NCI-H187 treated with DMSO at 0.1 percent for 48 hours (cell line): ENCODE data around the gene CGREF1.
A peak's percentile ranks its signal among the peaks of the same experiment; 100 is the strongest.

ENCODE experiments used
- DNase-seq: peaks from one replicate; lab custom pipeline; 2025; lab: John Stamatoyannopoulos, UW

The CGREF1 gene

DNA sequence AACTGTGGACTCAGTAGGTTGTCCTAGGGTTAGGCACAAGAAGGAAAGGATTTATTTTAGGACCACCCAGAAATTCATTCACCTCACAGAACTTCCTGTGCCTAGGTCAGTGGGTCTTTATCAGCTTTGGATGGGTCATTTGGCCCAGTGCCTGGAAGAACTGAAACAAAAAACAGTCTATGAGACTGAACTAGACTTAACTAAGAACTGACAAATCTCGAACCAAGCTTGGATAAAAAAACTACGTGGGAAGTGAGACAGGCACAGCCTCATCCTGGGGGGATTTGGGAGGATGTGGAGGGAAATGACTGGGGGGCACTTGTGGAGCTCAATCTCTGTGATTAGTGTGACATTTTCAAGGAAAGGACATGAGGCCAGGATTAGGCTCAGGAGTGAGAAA, 45.1 kb downstream of the CGREF1 start:
- DNase-seq = no peak

DNA sequence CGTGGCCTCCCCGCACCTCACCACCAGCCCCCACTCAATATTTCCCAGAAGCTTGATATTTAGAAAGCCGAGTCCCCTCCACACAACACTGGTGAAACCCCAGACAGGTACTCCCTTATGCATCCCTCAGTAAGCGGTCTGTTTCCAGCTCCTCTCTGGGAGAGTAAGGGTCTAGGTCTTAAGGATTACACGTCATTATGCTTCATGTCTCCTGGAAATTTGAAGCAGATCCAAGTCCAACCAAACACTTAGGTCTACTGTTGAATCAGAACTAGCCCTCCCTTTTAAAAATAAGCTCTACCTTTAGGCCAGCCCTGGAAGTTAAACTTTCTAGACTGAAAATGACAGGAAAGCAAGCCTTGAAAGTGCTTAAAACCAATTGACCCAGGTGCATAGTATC, 46.0 kb downstream of the CGREF1 start:
- DNase-seq = no peak

DNA sequence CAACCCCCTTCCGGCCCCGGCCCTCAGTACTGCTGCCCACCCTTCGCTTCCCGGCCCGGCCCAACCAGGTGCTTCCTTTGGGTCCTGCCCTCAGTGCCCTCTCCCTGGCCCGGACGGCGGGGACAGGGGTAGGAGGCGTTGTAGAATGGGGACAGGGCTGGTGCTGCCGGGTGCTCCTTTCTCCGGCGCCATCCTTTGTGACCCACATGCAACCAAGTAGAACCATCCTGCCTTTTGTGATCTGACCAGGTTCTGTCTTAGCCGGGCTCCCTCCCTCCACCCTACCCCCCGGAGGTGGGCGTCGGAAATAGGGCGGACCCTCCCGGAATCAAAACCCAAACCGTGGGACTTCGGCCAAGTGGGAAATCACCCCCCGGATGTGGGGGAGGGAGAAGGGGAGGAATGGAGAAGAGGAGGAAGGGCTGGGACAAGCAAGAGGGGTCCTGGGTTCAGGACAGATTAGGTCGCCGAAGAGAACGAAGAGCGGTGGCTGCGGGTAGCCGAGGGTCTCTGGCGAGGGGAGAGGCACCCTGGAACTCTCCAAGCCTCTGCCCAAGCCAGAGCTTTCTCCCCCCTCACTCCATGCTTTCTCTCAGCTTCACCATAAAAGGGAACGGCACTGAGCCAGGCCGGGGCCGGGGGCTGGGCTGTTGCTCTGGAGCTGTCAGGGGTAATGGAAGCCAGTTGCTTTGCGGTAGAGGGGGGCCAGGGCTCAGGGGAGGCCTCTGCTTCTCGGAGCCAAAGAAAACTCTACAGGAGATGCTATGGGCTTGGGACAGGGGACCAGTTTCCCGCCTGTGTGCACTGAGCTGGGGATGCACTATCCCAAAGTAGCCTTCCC, 46.7 kb downstream of the CGREF1 start:
- DNase-seq = no peak

DNA sequence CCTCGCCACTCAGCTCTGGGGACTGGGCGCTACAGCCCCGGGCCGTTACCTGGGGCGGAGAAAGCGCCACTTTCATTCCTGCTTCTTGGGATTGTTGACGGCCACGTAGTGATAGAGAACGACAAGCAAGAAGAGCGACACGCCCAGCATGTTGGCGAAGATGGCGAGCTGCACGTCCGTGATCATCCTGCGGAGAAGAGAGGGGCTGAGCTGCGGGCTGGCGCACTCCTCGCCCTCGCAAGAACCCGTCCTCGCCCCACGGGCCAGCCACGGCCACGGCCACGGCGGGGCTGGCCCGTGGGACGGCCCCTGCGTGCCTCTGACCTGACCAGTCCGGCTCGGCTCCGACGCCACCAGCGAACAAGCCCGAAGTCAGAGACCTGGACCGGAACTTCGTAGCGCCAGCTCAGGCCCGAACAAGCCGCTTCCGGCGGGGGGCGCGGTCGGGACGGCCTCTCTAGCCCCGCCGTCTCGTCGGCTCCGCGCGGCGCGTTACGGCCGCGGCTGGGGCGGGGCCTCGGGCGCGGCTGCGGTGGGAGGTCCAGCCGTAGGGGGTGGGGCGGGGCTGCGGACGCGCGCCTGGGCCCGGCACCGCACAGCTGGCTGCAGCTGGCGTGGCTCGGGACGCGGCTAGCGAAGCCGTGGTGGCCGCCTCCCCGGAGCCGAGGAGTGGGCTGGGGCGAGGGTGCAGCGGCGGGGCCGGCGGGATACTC, 47.5 kb downstream of the CGREF1 start, which contains the start of gene OST4:
OST4 (minus strand) TSS at position 378 of the 713 bp plus-strand sequence.
- peak; percentile 54 for DNase-seq

DNA sequence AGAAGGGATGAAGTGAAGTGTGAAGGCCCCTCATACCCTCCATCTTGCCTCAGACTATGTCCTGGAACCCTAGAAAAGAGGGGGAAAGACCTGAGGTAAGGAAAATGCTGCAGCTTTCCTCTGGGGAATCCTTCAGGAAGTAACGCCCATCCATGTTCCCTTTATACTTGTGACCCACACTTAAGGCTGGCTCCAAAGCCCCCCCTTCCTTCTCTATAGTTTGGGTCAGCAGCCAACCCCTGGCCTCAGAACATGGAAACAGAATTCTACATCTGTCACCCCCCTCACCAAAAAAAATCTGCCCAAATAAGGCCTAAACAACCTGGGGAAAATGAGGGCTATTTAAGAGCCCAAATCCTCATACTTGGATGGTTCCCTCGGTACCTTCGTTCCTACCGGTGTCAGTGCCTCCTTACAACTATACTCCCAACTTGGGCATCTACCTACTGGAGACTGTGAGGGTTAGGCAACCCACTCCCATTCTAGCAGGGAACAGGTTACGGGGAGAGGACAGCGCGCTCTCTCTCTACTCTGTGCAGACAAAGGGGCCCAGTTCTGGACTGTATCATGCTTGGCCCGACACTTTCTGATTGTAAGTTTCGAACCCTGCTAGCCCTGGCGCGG, 48.2 kb downstream of the CGREF1 start:
- no peak for DNase-seq

DNA sequence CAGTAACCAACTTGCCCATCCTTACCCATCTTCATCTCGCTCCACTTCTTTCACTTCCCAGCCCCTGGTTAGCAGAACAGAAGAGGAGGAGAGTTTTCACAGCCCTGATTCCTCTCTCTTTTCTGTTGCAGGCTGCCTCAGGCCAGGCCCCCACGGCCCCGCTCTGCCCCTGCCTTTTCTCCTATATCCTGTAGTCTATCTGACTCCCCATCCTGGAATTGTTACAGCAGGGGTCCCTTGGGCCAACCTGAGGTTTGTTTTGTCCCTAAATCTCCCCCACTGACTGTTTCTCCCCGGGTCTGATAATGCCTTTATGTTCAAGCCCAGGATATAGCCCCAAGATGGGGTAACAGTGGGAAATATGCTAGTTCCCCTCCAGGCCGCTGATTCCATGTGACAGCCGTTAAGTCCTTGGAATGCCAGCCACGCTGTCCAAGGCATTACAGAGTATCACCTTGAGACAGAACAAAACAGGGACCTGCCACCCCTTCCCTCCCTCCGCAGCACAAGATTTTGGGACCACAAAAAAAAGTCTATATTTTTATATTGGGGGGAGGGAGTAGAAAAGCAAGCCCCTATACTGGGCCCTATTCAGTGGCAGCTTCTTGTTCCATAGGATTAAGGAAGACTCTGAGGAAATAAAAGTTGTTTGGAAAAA, 48.8 kb downstream of the CGREF1 start:
- DNase-seq = no peak

DNA sequence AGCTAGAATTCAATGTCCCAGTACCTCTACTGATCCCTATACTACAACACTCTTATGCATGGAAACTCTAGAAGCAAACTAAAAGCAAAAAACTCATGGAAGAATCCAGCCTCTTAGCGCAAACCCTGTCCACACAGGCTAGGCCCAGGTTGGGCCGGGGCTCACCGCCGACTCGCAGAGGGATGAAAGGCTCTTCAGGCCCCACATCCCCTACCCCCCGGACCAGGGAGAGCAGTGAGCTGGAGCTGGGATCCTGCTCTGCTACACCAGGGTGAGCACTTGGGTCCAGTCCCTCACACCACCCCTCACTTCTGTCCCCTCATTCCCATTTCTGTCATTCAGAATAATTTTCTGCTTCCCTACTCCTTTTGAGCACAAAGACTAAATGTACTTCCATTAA, 49.5 kb downstream of the CGREF1 start:
- DNase-seq = no peak

DNA sequence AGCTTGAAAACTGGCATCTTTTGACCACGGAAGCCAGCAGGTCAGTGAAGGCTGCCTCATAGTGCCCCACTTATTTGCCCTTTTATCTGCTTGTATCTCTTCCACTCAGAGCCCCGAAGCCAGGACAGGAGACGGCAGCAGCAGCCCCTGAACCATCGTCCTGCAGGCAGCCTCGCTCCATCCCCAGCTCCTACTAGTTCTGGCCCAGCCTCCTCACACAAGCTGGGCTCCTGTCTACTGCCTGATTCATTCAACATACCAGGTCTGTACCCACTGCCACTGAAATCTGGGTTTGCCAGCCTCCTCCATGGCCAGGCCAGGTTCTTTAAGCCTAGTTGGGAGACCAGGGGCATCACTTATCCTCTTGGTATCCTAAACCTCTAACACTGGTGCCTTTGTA, 51.5 kb downstream of the CGREF1 start:
- no peak for DNase-seq

DNA sequence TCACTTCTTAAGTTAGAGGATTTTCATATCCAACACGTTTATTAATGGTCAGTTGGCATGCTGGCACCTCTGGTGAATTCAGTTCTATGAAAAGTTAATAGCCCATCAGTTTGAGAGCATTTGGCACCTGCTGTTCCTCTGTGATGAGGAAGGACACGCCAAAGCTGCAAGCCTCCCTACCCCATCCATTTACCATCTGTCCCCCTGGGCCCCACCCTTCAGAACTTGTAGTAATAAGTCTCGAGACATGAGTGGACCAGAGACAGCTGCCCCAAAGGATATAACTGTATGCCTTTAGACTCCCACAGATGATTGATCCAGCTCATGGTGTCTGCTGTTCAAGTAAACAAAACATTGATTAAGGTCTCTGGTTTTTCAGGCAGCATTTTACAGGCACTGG, 53.8 kb downstream of the CGREF1 start:
- no peak for DNase-seq

DNA sequence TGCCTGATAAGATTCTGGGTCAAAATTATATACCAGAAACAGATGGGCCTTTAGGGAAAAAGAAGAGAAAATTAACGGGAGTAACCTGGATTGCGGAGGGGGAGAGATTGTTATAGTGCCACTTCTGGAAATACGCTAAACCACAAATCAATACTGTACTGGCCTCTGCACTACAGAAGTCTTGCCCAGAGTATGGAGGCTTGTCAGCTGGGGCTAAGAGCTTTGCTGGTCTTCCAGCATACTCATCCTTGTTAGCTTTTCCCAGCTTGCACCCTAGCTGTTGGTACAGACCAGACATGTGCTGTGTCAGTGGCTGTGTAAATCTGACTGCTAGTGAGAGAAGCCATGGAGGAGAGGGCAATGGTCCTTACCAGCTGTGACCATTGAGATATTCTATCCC, 58.6 kb downstream of the CGREF1 start:
- DNase-seq = no peak

DNA sequence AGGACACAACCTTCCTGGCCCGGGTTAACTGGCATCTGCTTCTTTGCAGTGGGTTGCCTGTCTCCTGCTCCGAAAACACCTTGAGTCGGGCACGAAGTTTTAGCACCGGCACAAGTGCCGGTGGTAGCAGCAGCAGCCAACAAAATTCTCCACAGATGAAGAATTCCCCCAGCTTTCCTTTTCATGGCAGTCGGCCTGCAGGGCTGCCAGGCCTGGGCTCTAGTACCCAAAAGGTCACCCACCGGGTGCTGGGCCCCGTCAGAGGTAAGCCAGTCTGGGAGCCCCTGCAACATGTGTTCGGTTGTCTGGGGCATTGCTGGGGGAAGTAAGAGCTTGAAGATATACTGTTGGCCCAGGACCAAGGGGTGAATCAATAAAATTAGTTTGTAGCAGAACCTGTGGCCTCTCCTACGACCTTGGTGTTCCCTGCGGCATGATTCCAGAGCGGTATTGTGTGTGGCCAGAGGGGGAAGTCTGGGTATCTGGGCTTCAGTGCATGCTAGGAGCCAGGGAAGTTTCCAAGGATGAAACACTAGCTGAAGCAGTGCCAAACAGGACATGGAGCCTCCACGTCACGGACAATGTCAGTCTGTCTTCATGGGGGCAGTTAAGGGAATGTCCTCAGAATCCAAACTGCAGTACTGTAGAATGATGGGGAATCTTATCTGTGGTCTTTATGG, 59.6 kb downstream of the CGREF1 start:
- DNase-seq = no peak

DNA sequence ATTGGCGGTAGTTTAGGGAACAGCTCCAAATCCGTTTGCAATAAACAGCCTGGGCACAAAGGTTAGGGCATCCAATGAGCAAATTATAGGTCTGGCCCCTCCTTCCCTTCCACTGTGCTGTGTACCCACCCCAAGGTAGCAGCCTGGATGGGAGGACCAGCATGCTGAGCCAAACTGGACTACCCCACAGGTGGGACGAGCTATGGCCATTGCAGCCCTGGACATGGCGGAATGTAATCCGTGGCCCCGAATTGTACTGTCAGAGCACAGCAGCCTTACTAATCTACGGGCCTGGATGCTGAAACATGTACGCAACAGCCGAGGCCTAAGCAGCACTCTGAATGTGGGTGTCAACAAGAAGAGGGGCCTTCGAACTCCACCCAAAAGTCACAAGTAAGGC, 60.7 kb downstream of the CGREF1 start:
- no peak for DNase-seq

DNA sequence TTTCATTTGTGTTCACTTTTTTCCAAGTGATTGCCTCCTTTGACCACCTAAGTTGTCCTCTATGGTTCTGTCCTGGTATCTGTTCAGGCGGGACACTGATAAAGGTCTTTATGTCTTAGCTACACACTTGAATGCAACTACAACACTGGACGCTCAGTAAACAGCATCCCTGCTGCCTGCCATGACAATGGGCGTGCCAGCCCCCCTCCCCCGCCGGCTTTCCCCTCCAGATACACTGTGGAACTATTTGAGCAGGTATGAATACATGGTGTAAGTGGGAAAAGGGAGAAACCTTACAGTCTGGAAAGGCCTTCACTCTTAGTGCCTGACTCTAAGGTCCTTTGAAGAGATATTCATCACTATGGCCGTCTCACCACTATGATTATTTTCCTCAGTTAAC, 61.7 kb downstream of the CGREF1 start:
- no peak for DNase-seq

DNA sequence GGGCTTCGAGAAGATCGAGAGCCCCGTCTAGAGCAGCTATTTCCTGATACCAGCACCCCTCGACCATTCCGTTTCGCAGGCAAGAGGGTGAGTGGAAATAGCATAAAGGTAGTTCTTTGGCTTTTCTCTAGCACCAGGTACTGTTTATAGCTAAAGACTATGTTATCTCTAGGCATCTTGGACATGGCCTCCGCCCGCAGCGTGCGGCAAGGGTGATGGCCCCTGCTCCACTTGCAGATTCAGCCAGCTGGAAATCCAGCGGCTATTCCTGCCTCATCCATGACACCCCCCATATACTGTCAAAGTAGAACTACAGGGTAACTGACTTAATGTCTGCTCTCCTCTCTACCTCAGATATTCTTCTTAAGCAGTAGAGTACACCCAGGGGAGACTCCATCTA, 64.2 kb downstream of the CGREF1 start:
- DNase-seq = no peak

DNA sequence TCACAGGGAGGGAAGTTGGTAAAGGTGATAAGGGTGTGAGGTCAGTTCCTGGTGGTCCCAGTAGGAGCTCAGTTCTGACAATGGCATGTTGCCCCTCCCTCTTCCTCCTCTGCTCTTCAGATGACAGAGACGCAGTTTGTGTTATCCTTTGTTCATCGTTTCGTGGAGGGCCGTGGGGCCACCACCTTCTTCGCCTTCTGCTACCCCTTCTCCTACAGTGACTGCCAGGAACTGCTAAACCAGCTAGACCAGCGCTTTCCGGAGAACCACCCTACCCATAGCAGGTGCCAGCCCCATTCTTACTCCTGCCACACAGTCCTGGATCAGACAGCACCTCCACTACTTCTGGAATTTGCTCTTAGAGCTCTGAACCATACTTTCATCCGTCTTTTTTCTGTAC, 65.2 kb downstream of the CGREF1 start:
- DNase-seq = no peak

DNA sequence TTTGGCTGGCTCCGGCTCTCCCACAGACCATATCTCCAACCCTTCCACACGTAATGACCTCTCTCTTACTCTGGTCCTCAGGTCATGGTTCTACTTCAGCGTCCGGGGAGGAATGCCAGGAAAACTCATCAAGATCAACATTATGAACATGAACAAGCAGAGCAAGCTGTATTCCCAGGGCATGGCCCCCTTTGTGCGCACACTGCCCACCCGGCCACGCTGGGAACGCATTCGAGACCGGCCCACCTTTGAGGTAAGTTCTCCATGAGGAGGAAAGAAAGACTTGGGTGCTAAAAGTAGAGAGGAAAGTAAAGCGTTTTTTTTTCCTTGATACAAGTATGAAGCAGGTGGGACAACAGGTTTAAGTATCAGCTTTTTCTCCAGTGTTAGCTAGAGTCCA, 65.6 kb downstream of the CGREF1 start:
- DNase-seq = no peak

DNA sequence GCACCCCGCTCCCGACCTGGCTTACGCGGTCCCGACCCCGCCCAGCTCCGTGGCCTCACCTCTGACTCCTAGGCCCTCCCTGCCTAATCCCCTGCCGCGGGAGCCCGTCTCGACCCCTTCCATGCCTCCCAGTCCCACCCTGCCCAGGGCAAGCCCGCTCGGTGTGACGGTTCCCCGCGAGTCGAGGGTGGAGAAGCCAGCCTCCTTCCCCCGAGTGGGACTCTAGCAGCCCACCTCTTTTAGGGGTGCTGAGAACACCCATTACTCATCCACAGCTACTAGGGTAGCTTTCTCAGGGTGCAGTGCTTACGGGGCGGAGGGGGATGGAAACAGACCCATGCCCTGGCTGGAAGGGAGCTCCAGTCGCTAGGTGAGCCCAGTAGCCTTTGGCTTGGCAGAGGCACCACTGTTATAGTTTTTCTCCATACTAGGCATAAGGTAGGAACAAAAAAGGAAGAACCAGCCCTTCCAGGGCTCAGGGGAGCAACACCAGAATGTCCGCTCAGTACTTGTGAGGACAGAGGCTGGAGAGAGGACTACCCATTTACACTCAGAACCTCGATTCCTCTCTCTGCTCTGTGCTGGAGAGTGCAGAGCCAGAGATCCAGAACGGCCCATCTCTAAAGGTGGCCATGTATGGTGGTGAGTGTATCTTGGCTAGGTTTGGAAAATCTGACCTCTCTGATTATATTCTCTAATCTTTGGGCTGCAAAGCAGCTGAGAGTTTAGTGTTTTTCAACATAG, 66.9 kb downstream of the CGREF1 start:
- DNase-seq = no peak

DNA sequence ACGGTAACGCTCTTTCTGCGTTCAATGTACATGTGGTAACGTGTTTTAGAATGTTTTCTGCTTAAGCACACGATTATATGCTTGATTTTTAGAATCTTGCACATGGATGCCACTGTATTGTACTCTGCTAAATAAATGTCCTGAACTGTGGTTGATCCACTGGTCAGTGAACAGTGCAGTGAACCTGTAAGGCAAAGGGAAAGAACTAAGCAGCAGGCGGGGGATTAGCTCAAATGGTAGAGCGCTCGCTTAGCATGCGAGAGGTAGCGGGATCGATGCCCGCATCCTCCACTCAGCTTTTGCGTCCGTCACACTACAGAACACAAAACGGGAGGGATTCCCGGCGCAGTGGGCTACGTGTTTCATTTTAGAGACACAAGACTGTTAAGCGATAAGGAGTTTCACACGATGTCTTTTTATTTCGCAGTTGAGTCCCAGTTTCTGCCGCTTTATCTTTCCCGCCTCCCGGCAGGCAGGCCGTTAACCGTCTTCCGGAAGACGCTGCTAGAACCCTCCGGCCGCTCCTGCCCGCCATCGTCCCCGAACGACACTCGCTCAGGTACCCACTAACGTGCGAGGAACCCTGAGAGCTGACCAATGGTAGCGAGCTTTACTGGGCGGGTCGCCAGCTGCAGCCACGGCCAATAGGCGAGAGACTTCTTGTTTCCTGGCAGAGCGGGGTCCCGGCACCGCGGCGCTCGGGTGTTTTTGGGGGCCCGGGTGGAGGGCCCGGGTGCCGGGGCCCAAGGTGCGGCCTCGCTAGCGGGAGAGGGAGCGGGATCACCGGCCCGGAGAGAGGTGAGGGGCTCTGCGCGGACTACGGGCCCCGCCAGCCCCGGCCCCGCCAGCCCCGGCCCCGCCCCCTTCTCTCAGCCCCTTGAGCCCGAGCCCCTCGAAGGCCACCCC, 67.7 kb downstream of the CGREF1 start, which contains the start of gene AGBL5:
AGBL5 (plus strand) TSS at position 673 of the 906 bp plus-strand sequence. CDS start 1,291 bp downstream, outside the sequence.
- peak; percentile 91 for DNase-seq
